H9 (cell line): ENCODE data around the gene MAP3K5. TPM values are rescaled to one million over a fixed set of nuclear protein-coding genes. Genes with fewer than 3 reads are reported as not detected.

Experiments
- DNase-seq: peaks from one replicate; pipeline ENCODE4 v3.0.0-alpha.2; 2017
- H2AFZ ChIP-seq: one replicate; pipeline ENCODE4 v1.6.1; 2013; ENCODE audit warnings: mild to moderate bottlenecking, low read length, control low read depth, moderate library complexity
- H2AK5ac ChIP-seq: 2 replicates; pipeline ENCODE4 v1.6.1; 2013; ENCODE audit warnings: low read length, control low read depth, mixed read lengths; ENCODE audit not compliant: insufficient read length
- H2BK120ac ChIP-seq: one replicate; pipeline ENCODE4 v1.6.1; 2013; ENCODE audit warnings: low read depth, mild to moderate bottlenecking, low read length, control low read depth, inconsistent platforms; ENCODE audit not compliant: poor library complexity, severe bottlenecking
- H2BK12ac ChIP-seq: 2 replicates; pipeline ENCODE4 v1.6.1; 2013; ENCODE audit warnings: low read length, control low read depth, mixed read lengths, low read depth; ENCODE audit not compliant: insufficient read length
- H2BK15ac ChIP-seq: 2 replicates; pipeline ENCODE4 v1.6.1; 2013; ENCODE audit warnings: low read depth, low read length, control low read depth
- H2BK20ac ChIP-seq: one replicate; pipeline ENCODE4 v1.6.1; 2013; ENCODE audit warnings: low read depth, mild to moderate bottlenecking, low read length, control low read depth, inconsistent platforms; ENCODE audit not compliant: poor library complexity, severe bottlenecking
- H2BK5ac ChIP-seq: 2 replicates; pipeline ENCODE4 v1.6.1; 2013; ENCODE audit warnings: low read length, control low read depth, mixed read lengths; ENCODE audit not compliant: insufficient read length
- H3K14ac ChIP-seq: 2 replicates; pipeline ENCODE4 v1.6.1; 2013; ENCODE audit warnings: low read length, control low read depth; ENCODE audit not compliant: insufficient read depth
- H3K18ac ChIP-seq: 2 replicates; pipeline ENCODE4 v1.6.1; 2013; ENCODE audit warnings: low read depth, mild to moderate bottlenecking, mixed read lengths, low read length, control low read depth; ENCODE audit not compliant: insufficient read length
- H3K23ac ChIP-seq: 2 replicates; pipeline ENCODE4 v1.6.1; 2013; ENCODE audit warnings: low read length, control low read depth, mixed read lengths, low read depth; ENCODE audit not compliant: insufficient read length
- H3K23me2 ChIP-seq: 2 replicates; pipeline ENCODE4 v1.6.1; 2013; ENCODE audit warnings: low read depth, mild to moderate bottlenecking, mixed read lengths, low read length, control low read depth; ENCODE audit not compliant: insufficient read length, poor library complexity, severe bottlenecking
- H3K27ac ChIP-seq: 2 replicates; pipeline ENCODE4 v1.5.1; 2013; ENCODE audit warnings: low read length, control low read depth, mixed read lengths, low read depth; ENCODE audit not compliant: insufficient read length
- H3K27me3 ChIP-seq: 2 replicates; pipeline ENCODE4 v1.6.1; 2013; ENCODE audit warnings: low read length, control low read depth, inconsistent platforms; ENCODE audit not compliant: insufficient read depth
- H3K4ac ChIP-seq: 2 replicates; pipeline ENCODE4 v1.6.1; 2013; ENCODE audit warnings: low read depth, mild to moderate bottlenecking, control low read depth, inconsistent platforms, low read length, moderate library complexity
- H3K4me1 ChIP-seq: 2 replicates; pipeline ENCODE4 v1.6.1; 2013; ENCODE audit warnings: low read length, control low read depth, inconsistent platforms; ENCODE audit not compliant: insufficient read depth
- H3K4me2 ChIP-seq: 2 replicates; pipeline ENCODE4 v1.6.1; 2013; ENCODE audit warnings: low read length, control low read depth, mixed read lengths; ENCODE audit not compliant: insufficient read length, insufficient read depth
- H3K56ac ChIP-seq: 2 replicates; pipeline ENCODE4 v1.6.1; 2013; ENCODE audit warnings: low read depth, mild to moderate bottlenecking, mixed read lengths, low read length, control low read depth; ENCODE audit not compliant: insufficient read length
- H3K79me1 ChIP-seq: 2 replicates; pipeline ENCODE4 v1.6.1; 2013; ENCODE audit warnings: low read depth, mild to moderate bottlenecking, moderate library complexity, low read length, control low read depth, inconsistent platforms; ENCODE audit not compliant: insufficient read depth, poor library complexity, severe bottlenecking
- H3K79me2 ChIP-seq: 2 replicates; pipeline ENCODE4 v1.6.1; 2013; ENCODE audit warnings: low read length, control low read depth, inconsistent platforms; ENCODE audit not compliant: insufficient read depth
- H3K9ac ChIP-seq: 2 replicates; pipeline ENCODE4 v1.6.1; 2013; ENCODE audit warnings: low read length, control low read depth, mixed read lengths; ENCODE audit not compliant: insufficient read length; ENCODE audit errors: extremely low read depth
- H3K9me3 ChIP-seq: one replicate; pipeline ENCODE4 v1.6.1; 2013; ENCODE audit warnings: low read depth, low read length, inconsistent platforms; ENCODE audit not compliant: control insufficient read depth
- H3T11ph ChIP-seq: one replicate; pipeline ENCODE4 v1.6.1; 2013; ENCODE audit warnings: mild to moderate bottlenecking, low read length, control low read depth, inconsistent platforms
- H4K20me1 ChIP-seq: one replicate; pipeline ENCODE4 v1.6.1; 2013; ENCODE audit not compliant: control insufficient read depth, insufficient read length, insufficient read depth
- H4K5ac ChIP-seq: 2 replicates; pipeline ENCODE4 v1.6.1; 2013; ENCODE audit warnings: low read depth, mild to moderate bottlenecking, mixed read lengths, low read length, control low read depth; ENCODE audit not compliant: insufficient read length
- H4K8ac ChIP-seq: replicated peaks from 2 replicates; pipeline ENCODE4 v1.6.1; 2013; ENCODE audit warnings: low read length, control low read depth, mixed read lengths, low read depth; ENCODE audit not compliant: insufficient read length
- H4K91ac ChIP-seq: 2 replicates; pipeline ENCODE4 v1.6.1; 2013; ENCODE audit warnings: low read depth, mild to moderate bottlenecking, moderate library complexity, mixed read lengths, low read length, control low read depth; ENCODE audit not compliant: insufficient read length
- H3K27ac Mint-ChIP-seq, 3 experiments: 2 replicates in 2 of 3; 3 replicates in 1 of 3; pipeline ENCODE4 v1.8.0; 2020 to 2021; ENCODE audit warnings: mixed read lengths in 3 of 3, mild to moderate bottlenecking in 1 of 3, moderate library complexity in 1 of 3
- H3K27me3 Mint-ChIP-seq: 2 replicates; pipeline ENCODE4 v1.8.0; 2021; ENCODE audit warnings: low read depth, mild to moderate bottlenecking, moderate library complexity, mixed read lengths
- H3K36me3 Mint-ChIP-seq, 3 experiments: 2 replicates in 2 of 3; 3 replicates in 1 of 3; pipeline ENCODE4 v1.8.0; 2020 to 2021; ENCODE audit warnings: low read depth in 3 of 3, mixed read lengths in 3 of 3; ENCODE audit not compliant: insufficient read depth in 1 of 3
- H3K4me1 Mint-ChIP-seq, 2 experiments: 2 replicates each; pipeline ENCODE4 v1.8.0; 2020; ENCODE audit warnings: mixed read lengths in 2 of 2
- H3K4me3 Mint-ChIP-seq, 2 experiments: 2 replicates in 1 of 2; 3 replicates in 1 of 2; pipeline ENCODE4 v1.8.0; 2020 to 2021; ENCODE audit warnings: mild to moderate bottlenecking in 2 of 2, mixed read lengths in 2 of 2, moderate library complexity in 1 of 2
- H3K9me3 Mint-ChIP-seq, 2 experiments: 2 replicates in 1 of 2; 3 replicates in 1 of 2; pipeline ENCODE4 v1.8.0; 2020; ENCODE audit warnings: mild to moderate bottlenecking in 2 of 2, mixed read lengths in 2 of 2, moderate library complexity in 1 of 2
- CTCF ChIP-seq: fragments of 200-600 bp; sonication (generic); conservative IDR thresholded peaks from 3 replicates; pipeline ENCODE4 v1.8.0; 2021; ENCODE audit warnings: antibody characterized with exemption, mild to moderate bottlenecking
- WGBS: extraction: QIAGEN DNeasy Blood & Tissue Kit; methylation state at CpG from one replicate; pipeline ENCODE4 v1.1.7; 2013; ENCODE audit warnings: missing lambda C conversion rate, low lambda C conversion rate, mixed read lengths; ENCODE audit not compliant: insufficient read length; ENCODE audit errors: extremely low coverage; 5-methylcytosine and 5-hydroxymethylcytosine counted together
- total RNA-seq: library from RNA; stranded (reverse); gene quantifications from 2 replicates; pipeline ENCODE4 v1.2.1, GENCODE V29; 2021

Gene MAP3K5
- total RNA-seq, 1 experiment from 2014 or later, result 1.6 TPM

GRCh38 chr6:136720045-136720770 lies 72.1 kb downstream of the MAP3K5 start:
- Histone ChIP-seq H3K79me2 (no peaks in the 10 kb centered on the region), H4K8ac (no peak overlapping the region), H4K5ac (no peak overlapping the region), H2BK20ac (no peak overlapping the region), H2BK120ac (no peak overlapping the region), H3K14ac (no peak overlapping the region), H4K20me1 (no peaks in the 10 kb centered on the region), H3K18ac (no peak overlapping the region), H3K27me3 (no peaks in the 10 kb centered on the region), H2BK12ac (no peak overlapping the region), H3T11ph (no peak overlapping the region), H4K91ac (no peak overlapping the region), H3K23me2 (no peaks in the 10 kb centered on the region), H3K27ac (no peak overlapping the region), H3K23ac (no peak overlapping the region), H2BK15ac (no peak overlapping the region), H3K4me2 (no peak overlapping the region), H3K79me1 (no peaks in the 10 kb centered on the region), H3K4me1 (peaks cover 3% of the 10 kb centered on the region; the same call in 1 of the 2 replicates), H3K9ac (no peak overlapping the region), H2AFZ (no peak overlapping the region), H2BK5ac (no peak overlapping the region), H3K4ac (no peak overlapping the region), H2AK5ac (no peak overlapping the region), H3K56ac (no peak overlapping the region), H3K9me3 (no peaks in the 10 kb centered on the region)
- peaks cover 0 to 3% (median 0%) of the 10 kb centered on the region in 3 experiments; a peak in 1 of 7 replicates for H3K36me3 Mint-ChIP-seq
- H3K27me3 Mint-ChIP-seq, result no peaks in the 10 kb centered on the region
- peaks cover 6 to 10% of the 10 kb centered on the region in 2 experiments; a peak in 3 of 4 replicates for H3K4me1 Mint-ChIP-seq
- 0 out of 7 replicates have a peak overlapping the region, but pooled peaks of 1 of the 3 experiments have one; percentile 19 for H3K27ac Mint-ChIP-seq
- no peak overlapping the region for H3K4me3 Mint-ChIP-seq
- no peak for TF ChIP-seq CTCF
- no CpG with 5 or more reads among the region's 13 CpGs for WGBS
- peaks cover 0 to 3% of the 10 kb centered on the region in 2 experiments; a peak in 2 of 5 replicates for H3K9me3 Mint-ChIP-seq
- DNase-seq, result no peak
